GM12865 (cell line): Measurements from ENCODE around the gene MYOM3.

Source experiments
- DNase-seq: peaks from one replicate; pipeline ENCODE4 v3.0.0; 2010; ENCODE audit warnings: low read depth
- H3K4me3 ChIP-seq: 2 replicates; pipeline ENCODE4 v1.5.1; 2011; ENCODE audit warnings: mild to moderate bottlenecking, low read depth, low read length, control low read depth
- CTCF ChIP-seq: IDR thresholded peaks from 2 replicates; pipeline ENCODE4 v1.5.1; 2011; ENCODE audit warnings: low read length, control low read depth, low read depth, inconsistent platforms; ENCODE audit not compliant: insufficient read depth; ENCODE audit errors: missing control alignments

Gene MYOM3

GRCh38 chr1:24138476-24139221, 26.7 kb upstream of the MYOM3 start:
- no peak for TF ChIP-seq CTCF
- no peak overlapping the region for H3K4me3 ChIP-seq
- DNase-seq: no peak

GRCh38 chr1:24136956-24137539, 25.1 kb upstream of the MYOM3 start:
- H3K4me3 ChIP-seq: no peak overlapping the region
- no peak for DNase-seq
- TF ChIP-seq CTCF: no peak

- TF ChIP-seq CTCF: no peak
- H3K4me3 ChIP-seq: no peak overlapping the region
- DNase-seq: no peak
Measured at GRCh38 chr1:24134376-24134775, 22.4 kb upstream of the MYOM3 start.

GRCh38 chr1:24133819-24134218, 21.9 kb upstream of the MYOM3 start:
- no peak for TF ChIP-seq CTCF
- DNase-seq: no peak
- no peak overlapping the region for H3K4me3 ChIP-seq

- DNase-seq: no peak
- no peak overlapping the region for H3K4me3 ChIP-seq
- no peak for TF ChIP-seq CTCF
Measured at GRCh38 chr1:24130385-24130784, 18.4 kb upstream of the MYOM3 start.

GRCh38 chr1:24127801-24128363, 15.9 kb upstream of the MYOM3 start:
- no peak overlapping the region for H3K4me3 ChIP-seq
- no peak for DNase-seq
- no peak for TF ChIP-seq CTCF
